PC-9 (cell line): ENCODE measurements around the gene STEAP1B. TPM values are rescaled to one million over a fixed set of nuclear protein-coding genes. Genes with fewer than 3 reads are reported as not detected.
"Not testable (repeated sequence)": the region's sequence is repeated elsewhere in the genome, so short reads cannot be mapped to it uniquely, and the experiment has no call there.

ENCODE experiments used
- BruUV-seq: library from RNA; stranded (reverse); fragments of 400-500 nt; replicated peaks from 2 replicates; lab custom pipeline; 2021; lab: Mats Ljungman, UMichigan
- CTCF ChIA-PET: fragments of 300-600 bp; sonication (Branson Sonifier 250); formaldehyde crosslinking; loops from one replicate; lab custom pipeline; 2022; ENCODE audit warnings: antibody characterized with exemption; lab: Charles Lee
- POLR2A ChIA-PET: fragments of 300-600 bp; sonication (Branson Sonifier 250); formaldehyde crosslinking; loops from one replicate; lab custom pipeline; 2022; ENCODE audit warnings: antibody characterized with exemption; ENCODE audit not compliant: unreplicated experiment; lab: Charles Lee
- DNase-seq, 2 experiments: peaks; one replicate each; pipeline versions ENCODE4 v3.0.0 to v3.0.0-alpha.2; 2015 to 2022; ENCODE audit warnings: mixed read lengths in 1 of 2
- H2AFZ ChIP-seq: fragments of 200-600 bp; sonication (generic); 2 replicates; pipeline ENCODE4 v1.8.1; 2017; ENCODE audit warnings: antibody characterized with exemption
- H3F3A ChIP-seq: fragments of 200-600 bp; sonication (generic); 2 replicates; pipeline ENCODE4 v1.8.1; 2017; ENCODE audit warnings: antibody characterized with exemption, mild to moderate bottlenecking, low read depth; ENCODE audit not compliant: insufficient read depth
- H3K27ac ChIP-seq: fragments of 200-600 bp; sonication (generic); 2 replicates; pipeline ENCODE4 v1.6.1; 2016; ENCODE audit warnings: mixed run types
- H3K27me3 ChIP-seq: fragments of 200-600 bp; sonication (generic); 2 replicates; pipeline ENCODE4 v1.6.1; 2016; ENCODE audit warnings: low read depth, mixed run types; ENCODE audit not compliant: insufficient read depth
- H3K36me3 ChIP-seq: fragments of 200-600 bp; sonication (generic); 2 replicates; pipeline ENCODE4 v1.6.1; 2016; ENCODE audit warnings: low read depth, mixed run types
- H3K4me1 ChIP-seq: fragments of 200-600 bp; sonication (generic); replicated peaks from 2 replicates; pipeline ENCODE4 v1.6.1; 2016; ENCODE audit warnings: mixed run types; ENCODE audit not compliant: insufficient read depth
- H3K4me2 ChIP-seq: fragments of 200-600 bp; sonication (generic); 2 replicates; pipeline ENCODE4 v1.6.1; 2017; ENCODE audit warnings: mixed run types
- H3K4me3 ChIP-seq: fragments of 200-600 bp; sonication (generic); 2 replicates; pipeline ENCODE4 v1.6.1; 2016; ENCODE audit warnings: mixed run types
- H3K79me2 ChIP-seq: fragments of 200-600 bp; sonication (generic); 2 replicates; pipeline ENCODE4 v1.6.1; 2017; ENCODE audit warnings: low read depth, mixed run types
- H3K9me2 ChIP-seq: fragments of 200-600 bp; sonication (generic); 2 replicates; pipeline ENCODE4 v1.8.1; 2017; ENCODE audit warnings: mild to moderate bottlenecking; ENCODE audit not compliant: insufficient read depth
- H3K9me3 ChIP-seq: fragments of 200-600 bp; sonication (generic); 2 replicates; pipeline ENCODE4 v1.8.1; 2016; ENCODE audit warnings: low read depth; ENCODE audit not compliant: insufficient read depth
- H4K20me1 ChIP-seq: fragments of 200-600 bp; sonication (generic); 2 replicates; pipeline ENCODE4 v1.8.1; 2017; ENCODE audit not compliant: insufficient read depth
- CTCF ChIP-seq: fragments of 200-600 bp; sonication (generic); conservative IDR thresholded peaks from 2 replicates; pipeline ENCODE4 v1.6.1; 2017; ENCODE audit warnings: mixed run types, antibody characterized with exemption, mild to moderate bottlenecking, moderate library complexity
- EZH2 ChIP-seq: fragments of 200-600 bp; sonication (generic); IDR thresholded peaks from 2 replicates; pipeline ENCODE4 v1.8.0; 2017; ENCODE audit warnings: antibody characterized with exemption, low read depth
- intact Hi-C: fragments of 100-400 bp; cut with micrococcal nuclease; formaldehyde crosslinking; loops from one replicate; pipeline ENCODE4 v1.10.0; 2022; ENCODE audit not compliant: unreplicated experiment
- total RNA-seq: library from RNA; stranded (reverse); gene quantifications from 2 replicates; pipeline ENCODE4 v1.2.3, GENCODE V29; 2021

The STEAP1B gene
- total RNA-seq, 1 experiment from 2014 or later = 0.35 TPM

- Histone ChIP-seq H3K4me3 (no peak overlapping the region), H3K79me2 (no peaks in the 10 kb centered on the region), H3K27ac (no peak overlapping the region), H3K4me2 (no peak overlapping the region), H2AFZ (no peak overlapping the region), H3K36me3 (no peaks in the 10 kb centered on the region), H3K9me2 (no peaks in the 10 kb centered on the region), H3K27me3 (no peaks in the 10 kb centered on the region), H3F3A (peaks cover 25% of the 10 kb centered on the region), H4K20me1 (no peaks in the 10 kb centered on the region), H3K4me1 (peaks cover 31% of the 10 kb centered on the region), H3K9me3 (no peaks in the 10 kb centered on the region; the same call in 1 of the 2 replicates)
- no TSS peak for BruUV-seq
- ChIA-PET POLR2A (interaction anchor here (0.6 to 0.8 kb wide), 3 partner anchors 37 to 640 kb away, joined by 5 to 7 read pairs (median 7); no protein-coding TSS in a partner anchor), CTCF (no interaction called here)
- no peak for DNase-seq
- intact Hi-C loops = no loop called here
- TF ChIP-seq EZH2 (no peak), CTCF (no peak)
Observed at GRCh38 chr7:22438994-22439393, 61.0 kb downstream of the STEAP1B start.

- CTCF ChIA-PET = interaction anchor here (0.7 kb wide), 1 partner anchor 353 kb away, joined by 3 read pairs; no protein-coding TSS in a partner anchor
- H3K4me2 ChIP-seq, H3K36me3 ChIP-seq, POLR2A ChIA-PET, H3K27me3 ChIP-seq, intact Hi-C loops, BruUV-seq, H2AFZ ChIP-seq, H3K9me3 ChIP-seq, H3K79me2 ChIP-seq, H3K9me2 ChIP-seq, H3K4me3 ChIP-seq, DNase-seq, H4K20me1 ChIP-seq, H3K27ac ChIP-seq: not testable (repeated sequence)
- H3K4me1 ChIP-seq = peaks cover 35% of the 10 kb centered on the region
- peaks cover 28% of the 10 kb centered on the region for H3F3A ChIP-seq
Observed at GRCh38 chr7:22436552-22436951, 63.4 kb downstream of the STEAP1B start.

- DNase-seq = no peak
Observed at GRCh38 chr7:22435720-22436119, 64.3 kb downstream of the STEAP1B start.

More at GRCh38 chr7:22435720-22436119, 64.3 kb downstream of the STEAP1B start:
- Histone ChIP-seq H3K4me2 (no peak overlapping the region), H3K79me2 (no peaks in the 10 kb centered on the region), H3K9me3 (peaks cover 6% of the 10 kb centered on the region), H3K27ac (no peak overlapping the region), H3K36me3 (no peaks in the 10 kb centered on the region), H4K20me1 (no peaks in the 10 kb centered on the region), H3K27me3 (no peaks in the 10 kb centered on the region), H2AFZ (no peak overlapping the region), H3K4me1 (peaks cover 41% of the 10 kb centered on the region), H3K4me3 (no peak overlapping the region), H3F3A (peaks cover 28% of the 10 kb centered on the region), H3K9me2 (no peaks in the 10 kb centered on the region)
- ChIA-PET CTCF (interaction anchor here (0.5 to 0.7 kb wide), 2 partner anchors 352 kb away, joined by 3 read pairs; no protein-coding TSS in a partner anchor), POLR2A (no interaction called here)
- TF ChIP-seq EZH2 (no peak), CTCF (no peak)
- BruUV-seq = no TSS peak
- intact Hi-C loops = no loop called here
